COR-L47 (cell line): Measurements from ENCODE around the gene TOMM22.
A peak's percentile ranks its signal among the peaks of the same experiment; 100 is the strongest.

Experiments
- DNase-seq: peaks from one replicate; lab custom pipeline; 2025; lab: John Stamatoyannopoulos, UW

Gene TOMM22

DNA sequence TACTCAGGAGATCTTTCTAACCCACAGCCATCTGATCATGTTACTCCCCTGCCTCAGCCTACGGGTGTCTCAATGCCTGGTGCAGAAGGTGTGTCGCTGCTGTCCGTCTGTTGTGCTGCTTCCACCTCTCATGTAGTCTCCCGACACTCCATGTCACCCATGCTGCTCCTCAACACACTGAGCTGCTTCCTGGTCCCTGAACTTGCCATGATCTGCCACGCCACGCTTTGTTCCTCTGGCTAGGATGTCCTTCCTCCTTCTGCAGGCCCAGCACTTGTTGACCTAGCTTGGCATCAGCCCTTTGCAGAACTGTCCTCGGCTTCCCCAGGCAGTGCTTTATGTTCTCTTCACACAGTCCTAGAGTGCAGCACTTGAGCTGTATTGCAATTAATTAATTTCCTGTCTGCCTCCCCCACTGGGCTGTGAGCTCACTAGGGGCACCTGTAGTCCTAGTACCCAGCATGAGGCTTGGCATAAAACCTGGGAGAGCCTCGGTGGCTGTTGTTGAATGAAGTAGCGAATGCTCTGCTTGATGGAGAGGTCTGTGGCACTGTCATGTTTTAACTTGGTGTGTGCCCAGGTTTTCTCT, 33.5 kb downstream of the TOMM22 start:
- no peak for DNase-seq

DNA sequence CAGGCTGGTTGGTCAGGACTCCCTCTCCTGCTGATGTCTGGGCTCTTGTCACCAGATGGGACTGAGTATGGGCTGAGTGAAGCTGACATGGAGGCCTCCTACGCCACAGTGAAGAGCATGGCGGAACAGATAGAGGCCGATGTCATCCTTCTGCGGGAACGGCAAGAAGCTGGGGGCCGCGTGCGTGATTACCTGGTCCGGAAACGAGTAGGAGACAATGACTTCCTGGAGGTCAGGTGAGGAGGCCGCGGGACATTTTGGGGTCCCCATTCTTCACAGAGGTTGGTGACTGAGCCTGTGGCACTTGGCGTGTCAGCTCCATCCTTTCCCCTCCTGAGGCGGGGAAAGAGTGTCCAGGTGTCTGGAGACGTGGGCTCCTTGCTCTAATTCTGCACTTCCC, 34.1 kb downstream of the TOMM22 start:
- no peak for DNase-seq

DNA sequence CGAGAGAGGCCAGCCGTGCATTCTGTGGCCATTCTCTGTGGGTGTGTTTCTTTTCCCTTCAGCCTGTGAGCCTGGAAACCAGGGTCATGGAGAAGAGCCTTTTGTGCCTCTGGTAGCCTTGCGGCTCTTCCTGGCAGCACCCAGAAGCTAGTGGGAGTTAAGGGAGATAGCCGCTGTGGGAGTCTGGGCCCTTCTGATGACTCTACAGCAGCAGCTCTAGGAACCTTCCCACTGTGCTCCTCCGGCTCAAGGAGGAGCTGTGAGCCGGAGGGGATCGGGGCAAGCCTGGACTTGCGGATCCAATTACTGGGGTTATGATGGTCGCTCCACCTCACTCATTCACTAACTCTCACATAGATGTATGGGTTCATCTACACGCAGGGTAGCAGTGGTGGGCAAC, 34.5 kb downstream of the TOMM22 start:
- no peak for DNase-seq

GRCh38 chr22:38716826-38717225, 35.1 kb downstream of the TOMM22 start:
- no peak for DNase-seq

DNA sequence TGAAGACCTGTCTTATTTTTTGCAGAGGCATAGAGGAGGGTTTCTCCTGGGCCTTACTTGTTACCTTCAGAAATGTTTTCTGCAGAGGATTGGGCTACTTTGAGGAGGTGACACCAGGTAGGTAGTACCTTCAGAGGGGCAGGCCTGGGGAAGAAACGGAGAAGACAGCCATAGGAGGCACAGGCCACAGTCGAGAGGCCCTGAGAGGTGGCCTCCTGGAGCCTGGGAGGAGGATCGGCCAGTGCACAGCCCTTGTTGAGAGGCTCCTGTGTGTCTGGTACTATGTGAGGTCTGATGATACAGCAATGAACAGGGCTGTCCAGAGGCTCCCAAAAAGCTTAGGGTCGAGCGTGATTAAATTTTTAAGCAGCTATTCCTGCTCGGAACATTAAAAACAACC, 35.5 kb downstream of the TOMM22 start:
- no peak for DNase-seq

DNA sequence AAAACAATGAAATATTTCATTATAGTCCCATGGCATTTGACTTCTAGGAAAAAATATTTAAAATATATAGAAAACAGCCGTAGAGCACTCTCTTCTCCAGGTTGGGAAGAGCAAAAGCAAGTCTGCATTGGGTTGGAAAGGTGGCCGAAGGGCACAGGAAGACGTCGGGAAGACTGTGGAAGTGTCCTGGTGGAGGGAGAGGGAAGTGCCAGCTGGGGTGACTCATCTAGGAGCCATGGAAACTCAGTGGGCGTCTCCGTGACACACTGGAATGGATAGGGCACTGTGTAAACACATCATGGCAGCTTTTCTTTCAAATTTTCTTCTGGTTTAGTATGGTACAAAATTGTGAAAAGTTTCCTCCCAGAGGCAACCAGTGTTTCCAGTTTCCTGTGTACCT, 36.7 kb downstream of the TOMM22 start:
- DNase-seq: peak; percentile 43

- DNase-seq: no peak
Measured at GRCh38 chr22:38719196-38719595, 37.4 kb downstream of the TOMM22 start.

- no peak for DNase-seq
Measured at GRCh38 chr22:38720350-38720749, 38.6 kb downstream of the TOMM22 start.

GRCh38 chr22:38721551-38721950, 39.8 kb downstream of the TOMM22 start:
- no peak for DNase-seq

DNA sequence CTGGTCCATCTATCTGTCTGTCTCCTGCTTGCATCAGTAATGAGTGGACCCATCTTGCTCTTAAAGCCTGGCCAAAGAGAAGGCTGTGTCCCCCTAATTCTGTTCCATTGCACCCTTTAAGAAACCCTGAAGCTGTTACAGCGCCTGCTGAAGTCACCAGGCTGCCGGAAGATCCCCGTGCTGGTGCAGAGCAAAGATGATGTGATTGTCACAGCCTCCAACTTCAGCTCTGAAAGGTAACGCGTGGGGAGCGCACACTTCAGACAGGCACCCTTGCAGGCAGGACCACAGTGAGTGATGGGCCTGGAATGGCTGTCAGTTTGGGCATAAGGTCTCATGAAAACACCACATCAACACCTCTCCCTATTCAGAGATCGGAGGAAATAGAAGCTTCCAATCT, 42.4 kb downstream of the TOMM22 start:
- no peak for DNase-seq

DNA sequence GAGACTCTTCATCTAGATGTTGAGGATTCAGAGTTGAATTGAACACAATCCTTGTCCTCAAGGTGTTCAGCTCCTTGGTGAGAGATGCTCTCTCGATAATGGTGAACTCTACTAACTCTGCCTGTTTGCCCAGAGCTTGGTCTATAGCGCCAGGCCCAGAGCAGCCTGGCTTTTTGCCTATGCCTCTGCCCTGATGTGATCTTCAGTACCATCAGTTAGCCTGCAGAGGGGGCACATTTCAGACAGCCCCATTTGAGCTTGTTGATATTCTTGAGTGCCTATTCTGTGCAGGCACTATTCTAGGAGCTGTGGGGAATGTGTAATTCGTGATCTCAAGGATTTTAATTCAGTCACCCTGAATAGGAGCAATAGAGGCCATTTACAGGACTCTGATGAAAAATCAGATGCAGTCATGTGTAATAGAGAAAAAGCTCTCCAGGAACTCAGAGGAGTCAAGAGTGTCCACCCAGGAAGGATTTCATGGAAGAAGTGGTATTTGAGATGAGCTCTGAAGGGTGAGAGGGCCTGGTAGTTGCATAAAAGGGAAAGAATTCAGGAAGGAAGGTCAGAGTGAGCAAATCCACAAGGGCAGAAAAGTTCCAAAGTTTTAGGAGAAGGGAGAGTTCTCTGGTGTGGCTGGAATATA, 43.3 kb downstream of the TOMM22 start:
- DNase-seq: peak; percentile 6

GRCh38 chr22:38725900-38726655, 44.3 kb downstream of the TOMM22 start:
- DNase-seq: no peak

DNA sequence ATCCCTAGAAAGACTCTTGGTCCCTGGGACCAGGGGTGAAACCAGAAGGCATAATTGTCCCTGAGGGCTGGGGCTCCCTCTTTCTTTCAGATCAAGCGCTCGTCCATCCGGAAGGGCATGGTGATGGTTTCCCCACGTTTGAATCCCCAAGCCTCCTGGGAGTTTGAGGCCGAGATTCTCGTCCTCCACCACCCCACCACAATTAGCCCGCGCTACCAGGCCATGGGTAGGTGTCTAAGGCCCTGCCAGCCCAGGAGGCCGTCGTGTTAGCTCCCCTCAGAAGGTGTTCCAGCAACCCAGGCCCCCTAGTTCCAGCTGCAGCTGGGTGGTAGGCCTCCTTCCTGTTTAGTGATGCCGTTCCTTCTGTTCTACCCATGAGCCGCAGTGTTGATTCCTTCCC, 45.4 kb downstream of the TOMM22 start:
- no peak for DNase-seq

GRCh38 chr22:38727530-38728451, 46.0 kb downstream of the TOMM22 start:
- no peak for DNase-seq

DNA sequence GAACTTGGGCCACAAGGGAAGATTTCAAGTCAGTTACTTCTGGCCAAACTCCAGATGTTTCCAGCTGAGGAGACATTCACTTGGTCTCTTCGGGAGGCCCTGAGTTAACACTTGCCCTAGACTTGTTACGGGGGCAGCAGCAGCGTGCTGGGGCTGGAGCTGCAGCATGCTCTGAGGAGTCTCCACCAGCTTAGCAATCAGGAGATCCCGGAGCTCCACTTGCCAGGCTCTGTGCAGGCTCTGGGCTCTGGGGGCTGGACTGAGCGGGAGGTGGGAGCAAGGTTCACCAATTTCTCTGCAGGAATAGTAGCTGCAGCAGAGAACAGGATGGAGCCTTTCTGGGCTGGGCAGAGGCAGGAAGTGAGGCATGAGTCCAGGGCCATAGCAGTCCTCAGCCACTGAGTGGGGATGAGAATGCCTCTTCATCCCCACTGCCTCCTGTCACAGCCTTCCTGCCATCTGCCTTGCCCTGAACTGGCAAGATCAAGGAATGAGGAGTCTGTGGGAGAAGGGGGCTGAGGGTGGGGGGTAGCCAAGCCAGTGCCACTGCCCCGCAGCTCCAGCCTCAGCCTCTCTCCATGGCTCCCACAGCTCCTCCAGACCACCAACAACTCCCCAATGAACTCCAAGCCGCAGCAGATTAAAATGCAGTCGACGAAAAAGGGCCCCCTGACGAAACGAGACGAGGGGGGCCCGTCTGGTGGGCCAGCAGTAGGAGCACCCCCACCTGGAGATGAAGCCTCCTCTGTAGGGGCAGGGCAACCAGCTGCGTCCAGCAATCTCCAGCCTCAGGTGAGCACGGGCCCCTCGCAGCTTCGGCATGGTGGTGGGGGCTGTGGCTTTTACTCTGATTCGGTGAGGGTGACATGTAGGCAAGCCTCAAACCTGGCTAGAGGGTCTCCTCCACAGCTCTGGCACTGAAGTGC, 47.4 kb downstream of the TOMM22 start:
- DNase-seq: no peak

DNA sequence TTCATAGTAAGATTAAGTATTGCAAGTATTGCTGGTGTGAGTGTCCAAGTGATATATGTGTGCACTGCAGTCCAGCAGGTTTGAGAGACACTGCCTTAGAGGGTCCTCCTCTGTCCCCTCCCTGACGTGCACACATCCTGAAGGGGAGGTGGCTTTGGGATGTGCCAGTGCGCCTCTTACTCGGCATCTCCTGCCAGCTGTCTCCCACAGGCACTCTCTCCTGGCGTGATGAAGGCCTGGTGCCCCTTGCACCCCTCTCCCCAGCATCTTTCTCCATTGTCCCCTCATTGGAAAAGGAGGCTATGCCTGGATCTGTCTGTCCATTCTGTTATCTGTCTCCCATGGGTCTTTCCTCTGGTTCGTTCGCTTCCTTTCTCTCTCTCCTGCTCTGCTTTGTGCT, 48.2 kb downstream of the TOMM22 start:
- no peak for DNase-seq

DNA sequence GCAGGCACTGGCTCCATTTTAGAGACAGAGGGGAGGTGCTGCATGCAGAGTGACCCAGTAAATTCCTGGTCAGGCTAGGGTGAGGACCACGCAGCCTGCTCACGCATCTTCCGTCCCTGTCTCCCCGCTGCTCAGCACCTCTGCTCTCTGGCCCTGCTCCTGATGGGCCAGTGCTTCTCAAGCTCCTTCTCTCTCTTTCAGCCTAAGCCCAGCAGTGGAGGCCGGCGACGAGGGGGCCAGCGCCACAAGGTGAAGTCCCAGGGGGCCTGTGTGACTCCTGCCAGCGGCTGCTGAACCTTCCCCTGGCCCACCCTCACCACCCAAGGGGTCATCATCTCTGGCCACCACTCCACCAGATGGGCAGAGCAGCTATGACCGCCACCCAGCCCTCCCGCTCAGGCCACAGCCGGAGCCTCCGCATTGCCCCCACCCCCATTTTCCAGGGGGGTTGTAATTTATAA, 48.7 kb downstream of the TOMM22 start:
- DNase-seq: no peak

GRCh38 chr22:38731703-38732161, 50.0 kb downstream of the TOMM22 start:
- DNase-seq: no peak

GRCh38 chr22:38732251-38732815, 50.6 kb downstream of the TOMM22 start:
- no peak for DNase-seq

DNA sequence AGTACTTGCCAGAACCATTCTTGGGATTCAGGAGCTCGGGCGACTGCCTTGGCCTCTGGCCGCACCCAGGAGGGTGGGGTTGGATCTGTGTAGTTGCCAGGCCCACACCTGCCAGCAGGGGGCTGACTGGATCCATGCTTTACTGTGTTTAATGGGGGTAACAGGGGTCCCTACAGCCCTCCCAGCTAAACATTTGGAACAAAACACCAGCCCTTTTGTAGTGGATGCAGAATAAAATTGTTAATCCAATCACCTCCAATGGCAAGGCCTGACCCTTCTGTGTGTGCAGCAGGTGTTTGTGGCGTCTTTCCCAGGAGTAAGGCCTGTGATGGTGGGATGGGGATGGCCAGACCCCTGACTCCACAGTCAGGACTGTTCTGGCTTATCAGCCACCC, 51.6 kb downstream of the TOMM22 start:
- DNase-seq: peak; percentile 10
